Gastrocnemius medialis (tissue), 4 donors: ENCODE measurements around the gene GSG1.

Source experiments
- CTCF ChIP-seq, 5 experiments: fragments of 450-650 bp in 3 of 5; fragments of 200-600 bp in 2 of 5; sonication (generic) in 2 of 5; IDR thresholded peaks in 4 of 5; conservative IDR thresholded peaks in 1 of 5; 1 replicate in 4 of 5; 2 replicates in 1 of 5; pipeline ENCODE4 v1.5.1; 2016 to 2019; ENCODE audit warnings: antibody characterized with exemption in 5 of 5, mild to moderate bottlenecking in 3 of 5, moderate library complexity in 3 of 5
- POLR2A ChIP-seq, 2 donors: fragments of 450-650 bp; IDR thresholded peaks; one replicate each; pipeline ENCODE4 v1.6.1; 2017; ENCODE audit warnings: antibody characterized with exemption in 2 of 2, mild to moderate bottlenecking in 2 of 2, moderate library complexity in 2 of 2

GRCh38 chr12:13085968-13086686 is 17.3 kb downstream of the GSG1 start:
- TF ChIP-seq CTCF (IDR thresholded peaks at IDR 0.05 in 4 of 5, conservative IDR thresholded peaks at IDR 0.05 in 1 of 5) (no peak), POLR2A (IDR thresholded peaks at IDR 0.05) (no peak)
